Right atrium auricular region (tissue), 2 donors: Measurements from ENCODE around the gene SP140L. TPM values are rescaled to one million over a fixed set of nuclear protein-coding genes. Genes with fewer than 3 reads are reported as not detected.
A peak's percentile ranks its signal among the peaks of the same experiment; 100 is the strongest.
"Not testable (repeated sequence)": the region's sequence is repeated elsewhere in the genome, so short reads cannot be mapped to it uniquely, and the experiment has no call there.

ENCODE experiments used
- DNase-seq: peaks from one replicate; pipeline ENCODE4 v3.0.0-alpha.2; 2019; ENCODE audit warnings: low spot score
- H3K27ac ChIP-seq, 2 donors: fragments of 200-600 bp; sonication (generic); 1 replicate in 1 of 2; 2 replicates in 1 of 2; pipeline ENCODE4 v1.5.1; 2016 to 2019
- H3K27me3 ChIP-seq, 2 donors: fragments of 200-600 bp; sonication (generic); one replicate each; pipeline versions ENCODE4 v1.5.1 to v1.6.0; 2017 to 2019
- H3K36me3 ChIP-seq: fragments of 200-600 bp; sonication (generic); one replicate; pipeline ENCODE4 v1.5.1; 2016
- H3K4me1 ChIP-seq, 2 donors: fragments of 200-600 bp; sonication (generic); one replicate each; pipeline versions ENCODE4 v1.5.1 to v1.6.0; 2017 to 2019
- H3K4me3 ChIP-seq, 2 donors: fragments of 200-600 bp; sonication (generic); 1 replicate in 1 of 2; 2 replicates in 1 of 2; pipeline ENCODE4 v1.5.1; 2017 to 2019; ENCODE audit warnings: mild to moderate bottlenecking in 1 of 2, moderate library complexity in 1 of 2
- H3K9me3 ChIP-seq, 2 donors: fragments of 200-600 bp; sonication (generic); one replicate each; pipeline ENCODE4 v1.5.1; 2019
- CTCF ChIP-seq, 2 donors: fragments of 200-600 bp; sonication (generic); IDR thresholded peaks; one replicate each; pipeline ENCODE4 v1.5.1; 2019; ENCODE audit warnings: antibody characterized with exemption in 2 of 2
- total RNA-seq, 2 donors: library from RNA; depleted of rRNA; stranded (reverse); fragments of >200 nt; gene quantifications; one replicate each; pipeline ENCODE4 v1.1.0, GENCODE V29; 2016

The SP140L gene
- total RNA-seq, 2 donors from 2014 or later, result 3.0 to 3.2 TPM

- H3K4me3 ChIP-seq, result no peak overlapping the region
- peaks cover 5% of the 10 kb centered on the region for H3K36me3 ChIP-seq
- H3K9me3 ChIP-seq, result no peaks in the 10 kb centered on the region
- H3K27ac ChIP-seq, result no peak overlapping the region
- H3K27me3 ChIP-seq, result no peaks in the 10 kb centered on the region
- DNase-seq, result no peak
- no peak for TF ChIP-seq CTCF (IDR thresholded peaks at IDR 0.05)
- peaks cover 0 to 26% of the 10 kb centered on the region in 2 donors for H3K4me1 ChIP-seq
Observed at GRCh38 chr2:230405824-230406223, 78.8 kb downstream of the SP140L start.

GRCh38 chr2:230408244-230408842 lies 81.3 kb downstream of the SP140L start:
- Histone ChIP-seq H3K9me3 (no peaks in the 10 kb centered on the region), H3K27me3 (no peaks in the 10 kb centered on the region), H3K4me1 (peaks cover 0 to 41% of the 10 kb centered on the region in 2 donors), H3K27ac (peak overlapping the region; percentile 54 to 68), H3K36me3 (no peaks in the 10 kb centered on the region), H3K4me3 (no peak overlapping the region)
- peak; percentile 89 for DNase-seq
- TF ChIP-seq CTCF (IDR thresholded peaks at IDR 0.05), result no peak

GRCh38 chr2:230409316-230409715 lies 82.3 kb downstream of the SP140L start:
- H3K27ac ChIP-seq, result peak overlapping the region; percentile 54 to 68
- H3K4me1 ChIP-seq, result peaks cover 0 to 41% of the 10 kb centered on the region in 2 donors
- not testable (repeated sequence) for H3K36me3 ChIP-seq, H3K9me3 ChIP-seq, H3K4me3 ChIP-seq, H3K27me3 ChIP-seq, DNase-seq

- Histone ChIP-seq H3K36me3 (no peaks in the 10 kb centered on the region), H3K27ac (peak overlapping the region in 1 of 2 donors; percentile 10), H3K4me3 (no peak overlapping the region), H3K9me3 (no peaks in the 10 kb centered on the region), H3K27me3 (no peaks in the 10 kb centered on the region), H3K4me1 (peaks cover 0 to 46% of the 10 kb centered on the region in 2 donors)
- no peak for DNase-seq
- no peak for TF ChIP-seq CTCF (IDR thresholded peaks at IDR 0.05)
Observed at GRCh38 chr2:230410263-230410662, 83.3 kb downstream of the SP140L start.

- Histone ChIP-seq H3K4me1 (peaks cover 0 to 54% of the 10 kb centered on the region in 2 donors), H3K36me3 (no peaks in the 10 kb centered on the region), H3K27ac (peak overlapping the region; percentile 91 to 93), H3K9me3 (no peaks in the 10 kb centered on the region), H3K4me3 (peak overlapping the region; percentile 57 to 73), H3K27me3 (no peaks in the 10 kb centered on the region)
- no peak for DNase-seq
- no peak for TF ChIP-seq CTCF (IDR thresholded peaks at IDR 0.05)
Observed at GRCh38 chr2:230410861-230411569, 84.0 kb downstream of the SP140L start.

GRCh38 chr2:230411570-230412370 lies 84.8 kb downstream of the SP140L start:
- H3K27me3 ChIP-seq, result no peaks in the 10 kb centered on the region
- H3K9me3 ChIP-seq, result no peaks in the 10 kb centered on the region
- peak overlapping the region; percentile 57 to 73 for H3K4me3 ChIP-seq
- peaks cover 0 to 56% of the 10 kb centered on the region in 2 donors for H3K4me1 ChIP-seq
- no peak for DNase-seq
- TF ChIP-seq CTCF (IDR thresholded peaks at IDR 0.05), result peak in 1 of 2 donors; percentile 18
- H3K36me3 ChIP-seq, result no peaks in the 10 kb centered on the region
- peak overlapping the region; percentile 91 to 93 for H3K27ac ChIP-seq
